GM23248 (cell line): ENCODE results near the gene TMEM117. TPM values are rescaled to one million over a fixed set of nuclear protein-coding genes. Genes with fewer than 3 reads are reported as not detected.

Source experiments
- DNase-seq: peaks from one replicate; pipeline ENCODE4 v3.0.0-alpha.2; 2015
- H2AFZ ChIP-seq: fragments of 200-600 bp; sonication (generic); 2 replicates; pipeline ENCODE4 v1.6.1; 2016; ENCODE audit warnings: antibody characterized with exemption
- H3F3A ChIP-seq: fragments of 200-600 bp; sonication (generic); 2 replicates; pipeline ENCODE4 v1.6.1; 2016; ENCODE audit warnings: mild to moderate bottlenecking, antibody characterized with exemption, mixed run types; ENCODE audit not compliant: insufficient read depth
- H3K27ac ChIP-seq: fragments of 200-600 bp; sonication (generic); 2 replicates; pipeline ENCODE4 v1.5.1; 2016; ENCODE audit warnings: mild to moderate bottlenecking
- H3K27me3 ChIP-seq: fragments of 200-600 bp; sonication (generic); replicated peaks from 2 replicates; pipeline ENCODE4 v1.6.1; 2016; ENCODE audit warnings: mild to moderate bottlenecking; ENCODE audit not compliant: insufficient read depth
- H3K36me3 ChIP-seq: fragments of 200-600 bp; sonication (generic); 2 replicates; pipeline ENCODE4 v1.6.1; 2016; ENCODE audit warnings: low read depth, mild to moderate bottlenecking
- H3K4me1 ChIP-seq: fragments of 200-600 bp; sonication (generic); 2 replicates; pipeline ENCODE4 v1.6.1; 2016; ENCODE audit warnings: mild to moderate bottlenecking; ENCODE audit not compliant: insufficient read depth
- H3K4me2 ChIP-seq: fragments of 200-600 bp; sonication (generic); one replicate; pipeline ENCODE4 v1.6.1; 2016; ENCODE audit warnings: mild to moderate bottlenecking; ENCODE audit not compliant: unreplicated experiment
- H3K4me3 ChIP-seq: fragments of 200-600 bp; sonication (generic); 2 replicates; pipeline ENCODE4 v1.5.1; 2016; ENCODE audit warnings: mild to moderate bottlenecking
- H3K79me2 ChIP-seq: fragments of 200-600 bp; sonication (generic); 2 replicates; pipeline ENCODE4 v1.6.1; 2016; ENCODE audit warnings: mild to moderate bottlenecking; ENCODE audit not compliant: insufficient read depth
- H3K9ac ChIP-seq: fragments of 200-600 bp; sonication (generic); 2 replicates; pipeline ENCODE4 v1.6.1; 2016; ENCODE audit warnings: mild to moderate bottlenecking
- H3K9me2 ChIP-seq: fragments of 200-600 bp; sonication (generic); 2 replicates; pipeline ENCODE4 v1.6.1; 2016; ENCODE audit warnings: mixed run types, mild to moderate bottlenecking, moderate library complexity; ENCODE audit not compliant: insufficient read depth
- H3K9me3 ChIP-seq: fragments of 200-600 bp; sonication (generic); one replicate; pipeline ENCODE4 v1.6.1; 2017; ENCODE audit warnings: low read depth
- H4K20me1 ChIP-seq: fragments of 200-600 bp; sonication (generic); 2 replicates; pipeline ENCODE4 v1.6.0; 2016; ENCODE audit not compliant: insufficient read depth
- EZH2 ChIP-seq: fragments of 200-600 bp; sonication (generic); IDR thresholded peaks from 2 replicates; pipeline ENCODE4 v1.6.1; 2018; ENCODE audit warnings: antibody characterized with exemption, mild to moderate bottlenecking; ENCODE audit not compliant: insufficient read depth, poor library complexity, severe bottlenecking
- EZH2phosphoT487 ChIP-seq: fragments of 200-600 bp; sonication (generic); IDR thresholded peaks from 2 replicates; pipeline ENCODE4 v1.6.1; 2018; ENCODE audit warnings: antibody characterized with exemption, moderate library complexity, mild to moderate bottlenecking, low read depth; ENCODE audit not compliant: insufficient read depth
- WGBS, 2 experiments: methylation state at CpG; one replicate each; pipeline ENCODE4 v1.1.6; 2015 to 2017; ENCODE audit warnings: low lambda C conversion rate in 2 of 2, low coverage in 1 of 2; ENCODE audit errors: missing lambda C conversion rate in 2 of 2; 5-methylcytosine and 5-hydroxymethylcytosine counted together
- in situ Hi-C: fragments of 300-500 bp; cut with MboI; formaldehyde crosslinking; loops from 2 replicates; pipeline ENCODE4 v1.15.0; 2020
- polyA plus RNA-seq: library from polyadenylated mRNA; unstranded; fragments of >200 nt; fragmentation: Nextera tagmentation; extraction: Ambion mirVana; gene quantifications from 2 replicates; pipeline ENCODE4 v1.2.1, GENCODE V29; 2016
- total RNA-seq: library from RNA; depleted of rRNA; stranded (reverse); fragments of >200 nt; shearing (Covaris generic); gene quantifications from 2 replicates; pipeline ENCODE4 v1.2.3, GENCODE V29; 2014

The TMEM117 gene
- total and polyA plus RNA-seq, 2 experiments from 2014 or later: 12.1 to 19.1 TPM

DNA sequence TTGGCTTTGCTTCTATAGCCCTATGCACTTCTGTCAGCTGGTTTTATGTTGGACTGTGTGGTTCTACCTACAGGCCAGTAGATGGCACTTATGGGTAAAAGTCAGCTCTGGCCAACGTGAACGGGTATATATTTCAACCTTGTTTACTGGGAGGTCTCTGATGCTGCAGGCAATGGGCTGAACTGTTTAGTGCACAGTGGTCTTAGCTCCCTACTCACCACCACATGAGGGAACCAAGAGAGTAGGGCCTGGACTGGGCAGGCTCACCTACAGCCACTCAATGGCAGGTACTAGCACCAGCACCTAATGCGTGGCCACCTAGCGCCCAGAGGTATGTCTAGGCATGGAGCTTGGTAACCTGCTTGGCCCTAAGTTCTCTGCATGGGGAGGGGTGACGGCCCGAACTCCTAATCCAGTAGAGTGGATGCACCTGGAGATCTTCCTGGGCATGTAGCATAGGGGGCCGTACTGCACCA, 481.8 kb downstream of the TMEM117 start:
- Histone ChIP-seq H3K4me2 (no peak overlapping the region), H3F3A (no peaks in the 10 kb centered on the region), H2AFZ (no peak overlapping the region), H4K20me1 (no peaks in the 10 kb centered on the region), H3K9ac (no peak overlapping the region), H3K27me3 (no peaks in the 10 kb centered on the region), H3K4me1 (no peaks in the 10 kb centered on the region), H3K9me2 (no peaks in the 10 kb centered on the region), H3K9me3 (no peaks in the 10 kb centered on the region), H3K79me2 (no peaks in the 10 kb centered on the region), H3K4me3 (no peak overlapping the region), H3K36me3 (no peaks in the 10 kb centered on the region), H3K27ac (no peak overlapping the region)
- in situ Hi-C loops: no loop called here
- WGBS, 2 experiments: 60 to 63% methylated on average over 7 of the region's 7 CpGs
- no peak for TF ChIP-seq EZH2phosphoT487
- no peak for TF ChIP-seq EZH2
- peak; percentile 60 for DNase-seq

DNA sequence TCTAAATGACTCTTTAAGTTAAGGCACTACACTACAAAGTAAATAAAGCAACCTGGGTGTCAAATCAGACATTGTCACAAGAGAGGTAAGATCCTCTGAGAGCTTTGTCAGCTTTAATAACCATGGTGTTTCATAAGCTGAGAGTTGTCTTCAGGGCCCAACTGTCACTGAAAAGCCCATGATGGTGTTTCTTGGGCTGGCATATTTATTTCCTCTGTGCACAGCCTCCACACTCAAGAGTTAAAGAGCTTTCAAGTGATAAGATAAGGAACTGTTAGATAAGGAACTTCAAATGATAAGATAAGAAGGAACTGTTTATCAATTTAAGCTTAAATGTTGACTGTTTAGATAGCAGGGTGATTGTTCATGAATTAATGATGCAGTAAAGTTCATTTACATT, 495.4 kb downstream of the TMEM117 start:
- H2AFZ ChIP-seq: no peak overlapping the region
- in situ Hi-C loops: no loop called here
- no peak overlapping the region for H3K9ac ChIP-seq

DNA sequence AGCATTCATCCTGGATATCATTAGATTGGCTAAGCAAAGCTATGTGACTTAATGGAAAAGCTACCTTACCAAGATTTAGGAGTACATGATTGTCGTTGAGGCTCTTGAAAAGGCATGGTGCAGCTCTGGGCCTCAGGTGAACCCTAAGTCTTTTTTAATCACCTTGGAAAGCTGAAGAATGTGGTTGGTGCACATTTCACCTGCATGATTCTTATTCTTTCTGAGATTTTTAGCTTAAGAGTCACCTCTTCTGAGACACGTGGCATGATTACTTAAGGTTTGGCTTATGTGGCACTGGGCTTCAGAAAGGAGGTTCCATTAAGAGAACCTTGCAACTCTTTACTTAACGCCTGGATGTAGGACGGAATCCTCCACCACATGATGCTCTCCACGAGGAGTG, 498.5 kb downstream of the TMEM117 start:
- DNase-seq: no peak
- in situ Hi-C loops: no loop called here
- Histone ChIP-seq H3K9me2 (no peaks in the 10 kb centered on the region), H3K9ac (no peak overlapping the region), H3K36me3 (no peaks in the 10 kb centered on the region), H3K4me2 (no peak overlapping the region), H3F3A (no peaks in the 10 kb centered on the region), H4K20me1 (no peaks in the 10 kb centered on the region), H3K27ac (no peak overlapping the region), H3K4me3 (no peak overlapping the region), H3K9me3 (no peaks in the 10 kb centered on the region), H2AFZ (no peak overlapping the region), H3K4me1 (no peaks in the 10 kb centered on the region), H3K79me2 (no peaks in the 10 kb centered on the region), H3K27me3 (no peaks in the 10 kb centered on the region)
- TF ChIP-seq EZH2 (no peak), EZH2phosphoT487 (no peak)
- whole genome bisulfite sequencing, 2 experiments: 60 to 62% methylated on average over 5 of the region's 5 CpGs

More for the DNA sequence above, 495.4 kb downstream of the TMEM117 start:
- no peak for DNase-seq
- no peaks in the 10 kb centered on the region for H3K27me3 ChIP-seq
- no peaks in the 10 kb centered on the region for H4K20me1 ChIP-seq
- H3K9me2 ChIP-seq: no peaks in the 10 kb centered on the region
- H3K9me3 ChIP-seq: no peaks in the 10 kb centered on the region
- no peak overlapping the region for H3K4me2 ChIP-seq
- no peak overlapping the region for H3K4me3 ChIP-seq
- H3K79me2 ChIP-seq: no peaks in the 10 kb centered on the region
- H3K36me3 ChIP-seq: no peaks in the 10 kb centered on the region
- H3F3A ChIP-seq: no peaks in the 10 kb centered on the region
- H3K4me1 ChIP-seq: no peaks in the 10 kb centered on the region
- TF ChIP-seq EZH2phosphoT487 (no peak), EZH2 (no peak)
- H3K27ac ChIP-seq: no peak overlapping the region

DNA sequence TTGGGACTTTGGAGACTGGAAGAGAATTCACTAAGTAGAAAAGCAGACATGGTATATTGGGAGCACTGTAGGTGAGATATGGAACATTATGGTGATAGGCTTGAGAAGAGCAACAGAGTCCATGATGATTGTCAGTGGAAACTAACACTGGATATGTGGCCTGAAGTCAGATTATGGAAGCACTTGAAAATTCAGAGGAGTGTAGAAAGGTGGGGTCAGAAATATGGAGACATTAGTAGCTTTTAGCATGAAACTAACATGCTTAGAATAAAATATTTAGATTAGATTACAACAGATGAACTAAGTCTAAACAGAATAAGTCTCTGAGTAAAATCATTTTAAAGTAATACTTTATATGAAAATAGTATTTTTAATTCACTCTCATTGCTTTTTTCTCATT, 499.1 kb downstream of the TMEM117 start:
- no peak overlapping the region for H3K4me2 ChIP-seq
- H3K4me1 ChIP-seq: no peaks in the 10 kb centered on the region
- H3K4me3 ChIP-seq: no peak overlapping the region
- no peaks in the 10 kb centered on the region for H4K20me1 ChIP-seq
- in situ Hi-C loops: no loop called here
- H3K27ac ChIP-seq: no peak overlapping the region
- H3F3A ChIP-seq: no peaks in the 10 kb centered on the region
- no peaks in the 10 kb centered on the region for H3K79me2 ChIP-seq
- no peak for DNase-seq
- H3K9me3 ChIP-seq: no peaks in the 10 kb centered on the region
- H3K9me2 ChIP-seq: no peaks in the 10 kb centered on the region
- TF ChIP-seq EZH2 (no peak), EZH2phosphoT487 (no peak)
- no peak overlapping the region for H2AFZ ChIP-seq
- no peak overlapping the region for H3K9ac ChIP-seq
- H3K36me3 ChIP-seq: no peaks in the 10 kb centered on the region
- no peaks in the 10 kb centered on the region for H3K27me3 ChIP-seq

DNA sequence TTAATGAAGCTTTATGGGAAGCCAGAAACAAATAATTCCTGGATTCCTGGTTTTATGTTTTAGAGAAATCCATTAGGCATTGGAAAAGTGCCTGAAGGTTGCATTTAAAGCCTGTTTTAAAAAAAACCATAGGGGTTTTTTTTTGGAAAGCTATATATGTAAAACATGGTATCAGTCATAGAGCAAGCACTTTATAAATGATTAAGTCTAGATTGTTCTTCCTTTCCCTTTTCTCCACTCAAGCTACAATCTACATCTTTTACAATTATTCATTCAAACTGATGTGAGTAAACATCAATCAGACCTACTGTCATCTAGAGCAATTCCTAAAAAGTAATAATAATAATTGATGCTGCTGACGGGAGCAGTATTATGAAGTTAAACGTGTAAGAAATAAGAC, 500.7 kb downstream of the TMEM117 start:
- Histone ChIP-seq H3K36me3 (no peaks in the 10 kb centered on the region), H3K9me2 (no peaks in the 10 kb centered on the region), H3K4me1 (no peaks in the 10 kb centered on the region), H3K27ac (no peak overlapping the region), H3K4me2 (no peak overlapping the region), H3K9ac (no peak overlapping the region), H3K9me3 (no peaks in the 10 kb centered on the region), H2AFZ (no peak overlapping the region), H3K4me3 (no peak overlapping the region), H3F3A (no peaks in the 10 kb centered on the region), H3K79me2 (no peaks in the 10 kb centered on the region), H4K20me1 (no peaks in the 10 kb centered on the region), H3K27me3 (no peaks in the 10 kb centered on the region)
- DNase-seq: no peak
- 93% methylated on average over 2 of the region's 2 CpGs for WGBS, 2 experiments
- TF ChIP-seq EZH2phosphoT487 (no peak), EZH2 (no peak)
- in situ Hi-C loops: no loop called here
